Gastrocnemius medialis (tissue), 4 donors: ENCODE data around the gene ZNF730. TPM values are rescaled to one million over a fixed set of nuclear protein-coding genes. Genes with fewer than 3 reads are reported as not detected.

Source experiments
- ATAC-seq, 2 donors: fragments of 150-250 bp; one replicate each; pipeline ENCODE4 v1.9.1; 2016
- DNase-seq, 2 donors: peaks; one replicate each; pipeline ENCODE4 v3.0.0-alpha.2; 2019
- H3K27ac ChIP-seq, 4 donors: fragments of 200-600 bp; sonication (generic); 1 replicate in 1 of 4; 2 replicates in 3 of 4; pipeline ENCODE4 v1.5.1; 2016 to 2018; ENCODE audit warnings: mild to moderate bottlenecking in 2 of 4, moderate library complexity in 1 of 4
- H3K27me3 ChIP-seq, 3 donors: fragments of 200-600 bp; sonication (generic) in 2 of 3; 1 replicate in 1 of 3; 2 replicates in 2 of 3; pipeline versions ENCODE4 v1.5.1 to v1.6.0; 2016 to 2019; ENCODE audit warnings: mild to moderate bottlenecking in 1 of 3, moderate library complexity in 1 of 3
- H3K36me3 ChIP-seq, 2 donors: fragments of 200-600 bp; sonication (generic) in 1 of 2; one replicate each; pipeline ENCODE4 v1.5.1; 2017 to 2018
- H3K4me1 ChIP-seq, 2 donors: fragments of 200-600 bp; sonication (generic) in 1 of 2; one replicate each; pipeline ENCODE4 v1.5.1; 2016 to 2017; ENCODE audit warnings: mild to moderate bottlenecking in 2 of 2
- H3K4me3 ChIP-seq, 4 donors: fragments of 200-600 bp; sonication (generic) in 3 of 4; 1 replicate in 1 of 4; 2 replicates in 3 of 4; pipeline ENCODE4 v1.5.1; 2016 to 2019; ENCODE audit warnings: mild to moderate bottlenecking in 2 of 4
- H3K9me3 ChIP-seq, 3 donors: fragments of 200-600 bp; sonication (generic) in 2 of 3; 1 replicate in 1 of 3; 2 replicates in 2 of 3; pipeline ENCODE4 v1.5.1; 2016 to 2019
- CTCF ChIP-seq, 5 experiments: fragments of 450-650 bp in 3 of 5; fragments of 200-600 bp in 2 of 5; sonication (generic) in 2 of 5; IDR thresholded peaks in 4 of 5; conservative IDR thresholded peaks in 1 of 5; 1 replicate in 4 of 5; 2 replicates in 1 of 5; pipeline ENCODE4 v1.5.1; 2016 to 2019; ENCODE audit warnings: antibody characterized with exemption in 5 of 5, mild to moderate bottlenecking in 3 of 5, moderate library complexity in 3 of 5
- POLR2A ChIP-seq, 2 donors: fragments of 450-650 bp; IDR thresholded peaks; one replicate each; pipeline ENCODE4 v1.6.1; 2017; ENCODE audit warnings: antibody characterized with exemption in 2 of 2, mild to moderate bottlenecking in 2 of 2, moderate library complexity in 2 of 2
- in situ Hi-C, 4 donors: fragments of 200-750 bp; cut with MboI; loops; one replicate each; pipeline versions ENCODE4 v1.15.0 to v1.8.0; 2017; ENCODE audit warnings: low sequenced_read_pairs in 4 of 4
- intact Hi-C: fragments of 100-400 bp; cut with DNase I; formaldehyde crosslinking; loops from one replicate; pipeline ENCODE4 v1.15.1; 2023; ENCODE audit warnings: low total_unique reads
- total RNA-seq, 4 donors: library from RNA; depleted of rRNA; stranded (reverse); fragments of >200 nt; gene quantifications; one replicate each; pipeline versions ENCODE4 v1.1.0 to v1.2.3, GENCODE V29; 2016

ZNF730 gene
- total RNA-seq, 4 donors from 2014 or later, result not detected

DNA sequence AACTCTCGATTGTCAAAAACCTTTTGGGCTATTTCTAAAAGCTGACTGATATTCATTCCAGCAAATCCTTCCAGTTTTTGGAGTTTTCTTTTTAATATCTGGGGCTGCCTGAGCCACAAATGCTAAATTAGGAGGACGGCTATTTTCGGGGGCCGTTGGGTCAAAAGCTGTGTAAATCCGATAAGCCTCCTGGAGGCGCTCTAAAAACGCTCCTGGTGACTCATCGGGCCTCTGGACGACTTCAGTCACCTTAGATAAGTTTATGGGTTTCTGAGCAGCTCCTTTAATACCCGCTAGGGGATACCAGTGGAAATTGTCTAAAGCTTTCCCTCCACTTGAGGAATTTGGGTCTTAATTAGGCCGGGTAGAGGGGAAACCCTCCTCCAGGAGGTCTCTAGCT lies 66.4 kb downstream of the ZNF730 start:
- H3K27me3 ChIP-seq, result no peaks in the 10 kb centered on the region
- TF ChIP-seq CTCF (IDR thresholded peaks at IDR 0.05 in 4 of 5, conservative IDR thresholded peaks at IDR 0.05 in 1 of 5) (no peak), POLR2A (IDR thresholded peaks at IDR 0.05) (no peak)
- H3K4me1 ChIP-seq, result no peaks in the 10 kb centered on the region
- intact Hi-C loops, result no loop called here
- no peak overlapping the region for H3K4me3 ChIP-seq
- H3K27ac ChIP-seq, result no peak overlapping the region
- in situ Hi-C loops, result no loop called here
- no peaks in the 10 kb centered on the region for H3K9me3 ChIP-seq
- H3K36me3 ChIP-seq, result no peaks in the 10 kb centered on the region
- ATAC-seq (no peak), DNase-seq (no peak)

DNA sequence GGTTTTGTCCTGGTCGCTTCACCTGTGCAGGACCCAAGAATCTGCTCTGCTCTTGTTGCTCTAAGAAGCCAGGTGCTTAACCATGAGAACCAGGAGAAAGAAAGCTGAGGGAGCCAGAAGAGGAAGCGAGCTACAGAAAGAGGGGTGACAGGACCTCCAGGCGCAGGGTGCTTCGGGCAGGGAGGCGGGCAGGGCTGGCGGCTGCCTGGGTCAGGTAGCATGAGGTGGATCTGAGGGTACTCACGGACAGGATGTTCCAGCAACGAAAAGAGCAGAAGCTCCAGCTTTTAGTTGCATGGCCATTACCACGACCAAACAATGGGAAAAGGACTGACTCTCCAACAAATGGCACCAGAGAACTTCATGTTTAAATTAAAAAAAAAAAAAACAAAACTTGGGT lies 73.5 kb downstream of the ZNF730 start:
- intact Hi-C loops (no loop called here), in situ Hi-C loops (no loop called here)
- H3K27me3 ChIP-seq, result no peaks in the 10 kb centered on the region
- no peaks in the 10 kb centered on the region for H3K9me3 ChIP-seq
- no peak for DNase-seq
- ATAC-seq, result no peak
- H3K27ac ChIP-seq, result no peak overlapping the region
- no peak overlapping the region for H3K4me3 ChIP-seq
- H3K36me3 ChIP-seq, result no peaks in the 10 kb centered on the region
- TF ChIP-seq POLR2A (IDR thresholded peaks at IDR 0.05), result no peak
- TF ChIP-seq CTCF (IDR thresholded peaks at IDR 0.05 in 4 of 5, conservative IDR thresholded peaks at IDR 0.05 in 1 of 5), result no peak
- H3K4me1 ChIP-seq, result no peaks in the 10 kb centered on the region

Other genes with a start within 250 kb of the ZNF730 start
- gene ZNF728, start 113.8 kb upstream of the ZNF730 start, total RNA-seq, result not detected
- gene ZNF724, start 133.4 kb downstream of the ZNF730 start, total RNA-seq, result under 1 TPM in 3 of 4 donors, not detected in 1; 0.20 to 0.62 (median 0.46) TPM